ENCODE measurements around the gene CRADD. TPM values are rescaled to one million over a fixed set of nuclear protein-coding genes. Genes with fewer than 3 reads are reported as not detected.
"Not testable (repeated sequence)": the region's sequence is repeated elsewhere in the genome, so short reads cannot be mapped to it uniquely, and the experiment has no call there.

Gene CRADD
- total RNA-seq, 4 donors from 2014 or later = 43.7 to 76.1 (median 51.0) TPM

GRCh38 chr12:93751864-93752610 lies 74.9 kb downstream of the CRADD start:
- Histone ChIP-seq H3K9me3 (no peaks in the 10 kb centered on the region), H3K4me1 (peaks cover 9 to 23% of the 10 kb centered on the region in 2 donors), H3K27ac (peak overlapping the region in 1 of 3 donors; percentile 51), H3K36me3 (no peaks in the 10 kb centered on the region), H3K27me3 (no peaks in the 10 kb centered on the region), H3K4me3 (replicated peaks in 1 of 3) (no peak overlapping the region)
- TF ChIP-seq CTCF (IDR thresholded peaks at IDR 0.05) (no peak), POLR2A (IDR thresholded peaks at IDR 0.05) (no peak)
- WGBS, 2 donors = 69 to 78% methylated on average over 6 of the region's 6 CpGs
- DNase-seq = no peak
- intact Hi-C loops (cut with DNase I) = no loop called here

GRCh38 chr12:93753285-93753684 lies 76.1 kb downstream of the CRADD start:
- no peaks in the 10 kb centered on the region for H3K36me3 ChIP-seq
- H3K9me3 ChIP-seq = no peaks in the 10 kb centered on the region
- intact Hi-C loops (cut with DNase I) = no loop called here
- TF ChIP-seq POLR2A (IDR thresholded peaks at IDR 0.05) = no peak
- no peak for DNase-seq
- no peaks in the 10 kb centered on the region for H3K27me3 ChIP-seq
- 95 to 98% methylated on average over 3 of the region's 3 CpGs for WGBS, 2 donors
- peaks cover 9 to 23% of the 10 kb centered on the region in 2 donors for H3K4me1 ChIP-seq
- no peak overlapping the region for H3K27ac ChIP-seq
- no peak overlapping the region for H3K4me3 ChIP-seq (replicated peaks in 1 of 3)

GRCh38 chr12:93753838-93754429 lies 76.8 kb downstream of the CRADD start:
- no peak overlapping the region for H3K4me3 ChIP-seq (replicated peaks in 1 of 3)
- peaks cover 9 to 23% of the 10 kb centered on the region in 2 donors for H3K4me1 ChIP-seq
- intact Hi-C loops (cut with DNase I) = no loop called here
- no peaks in the 10 kb centered on the region for H3K9me3 ChIP-seq
- no peaks in the 10 kb centered on the region for H3K36me3 ChIP-seq
- no peak overlapping the region for H3K27ac ChIP-seq
- 100% methylated on average over 3 of the region's 3 CpGs for WGBS, 2 donors
- no peaks in the 10 kb centered on the region for H3K27me3 ChIP-seq
- no peak for DNase-seq
- no peak for TF ChIP-seq CTCF (IDR thresholded peaks at IDR 0.05)
- TF ChIP-seq POLR2A (IDR thresholded peaks at IDR 0.05) = no peak

- H3K27ac ChIP-seq; intact Hi-C loops (cut with DNase I); H3K9me3 ChIP-seq; DNase-seq; H3K36me3 ChIP-seq; H3K4me3 ChIP-seq (replicated peaks in 1 of 3); H3K27me3 ChIP-seq: not testable (repeated sequence)
- peaks cover 9 to 16% of the 10 kb centered on the region in 2 donors for H3K4me1 ChIP-seq
Measured at GRCh38 chr12:93754859-93755258, 77.7 kb downstream of the CRADD start.

- no peaks in the 10 kb centered on the region for H3K27me3 ChIP-seq
- TF ChIP-seq POLR2A (IDR thresholded peaks at IDR 0.05) = no peak
- TF ChIP-seq CTCF (IDR thresholded peaks at IDR 0.05) = no peak
- H3K4me3 ChIP-seq (replicated peaks in 1 of 3) = no peak overlapping the region
- intact Hi-C loops (cut with DNase I) = no loop called here
- peaks cover 5 to 8% of the 10 kb centered on the region in 2 donors for H3K4me1 ChIP-seq
- no peak for DNase-seq
- H3K36me3 ChIP-seq = no peaks in the 10 kb centered on the region
- WGBS, 2 donors = 96 to 100% methylated on average over 2 of the region's 2 CpGs
- no peak overlapping the region for H3K27ac ChIP-seq
- H3K9me3 ChIP-seq = no peaks in the 10 kb centered on the region
Measured at GRCh38 chr12:93756288-93756687, 79.1 kb downstream of the CRADD start.

All from thyroid gland (tissue), 4 donors.